NCI-H1092 (cell line): Measurements from ENCODE around the gene BOD1L1.

Experiments used
- DNase-seq: peaks from one replicate; lab custom pipeline; 2025; lab: John Stamatoyannopoulos, UW

BOD1L1 gene

DNA sequence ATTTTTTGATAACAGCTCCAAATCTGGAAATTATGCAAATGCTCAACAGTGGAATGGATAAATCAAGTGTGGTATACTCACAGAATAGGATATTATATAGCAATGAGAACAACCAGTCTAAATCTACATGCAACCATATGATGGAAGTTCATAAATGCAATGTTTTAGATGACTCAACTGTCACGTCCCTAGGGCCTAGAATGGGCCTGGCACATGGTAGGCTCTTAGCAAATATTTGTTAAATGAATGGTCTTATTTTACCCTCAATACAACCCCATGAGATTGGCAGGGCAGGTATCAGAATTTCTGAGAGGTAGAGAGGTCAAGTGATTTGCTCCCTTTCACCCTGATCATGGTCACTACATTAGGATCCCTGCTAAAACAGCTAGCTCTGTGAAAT is 68.6 kb downstream of the BOD1L1 start:
- no peak for DNase-seq

DNA sequence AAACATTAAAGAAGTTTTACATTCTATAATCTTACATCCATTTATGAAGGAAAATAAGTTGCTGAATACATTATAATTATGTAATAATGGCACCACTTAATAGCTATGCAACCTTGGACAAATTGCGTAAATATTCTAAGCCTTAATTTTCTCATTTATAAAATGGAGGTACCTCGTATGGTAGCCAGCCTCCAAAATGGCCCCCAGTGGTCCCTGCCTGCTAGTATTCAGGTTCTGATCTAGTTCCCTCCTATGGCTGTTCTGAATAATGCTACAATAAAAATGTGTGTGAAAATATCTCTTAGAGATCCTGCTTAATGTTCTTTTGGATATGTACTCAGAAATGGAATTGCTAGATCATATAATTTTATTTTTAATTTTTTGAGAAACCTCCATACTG is 72.2 kb downstream of the BOD1L1 start:
- no peak for DNase-seq

DNA sequence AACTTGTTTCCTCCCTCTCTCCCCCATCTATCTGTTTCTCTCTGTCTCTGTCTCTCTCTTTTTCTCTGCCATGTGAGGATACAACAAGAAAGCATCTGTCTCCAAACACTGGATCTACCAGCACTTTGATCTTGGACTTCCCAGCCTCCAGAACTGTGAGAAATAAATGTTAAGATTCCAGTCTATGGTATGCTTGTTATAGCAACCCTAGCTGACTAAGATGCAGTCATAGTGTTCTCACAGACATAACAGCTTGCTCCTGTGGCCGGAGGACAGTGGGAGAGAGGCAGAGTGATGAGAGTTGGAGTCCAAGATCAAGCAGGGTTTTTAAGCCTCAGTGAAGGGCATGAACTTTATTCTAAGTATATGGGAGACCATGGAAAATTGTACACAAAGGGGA is 74.4 kb downstream of the BOD1L1 start:
- no peak for DNase-seq

DNA sequence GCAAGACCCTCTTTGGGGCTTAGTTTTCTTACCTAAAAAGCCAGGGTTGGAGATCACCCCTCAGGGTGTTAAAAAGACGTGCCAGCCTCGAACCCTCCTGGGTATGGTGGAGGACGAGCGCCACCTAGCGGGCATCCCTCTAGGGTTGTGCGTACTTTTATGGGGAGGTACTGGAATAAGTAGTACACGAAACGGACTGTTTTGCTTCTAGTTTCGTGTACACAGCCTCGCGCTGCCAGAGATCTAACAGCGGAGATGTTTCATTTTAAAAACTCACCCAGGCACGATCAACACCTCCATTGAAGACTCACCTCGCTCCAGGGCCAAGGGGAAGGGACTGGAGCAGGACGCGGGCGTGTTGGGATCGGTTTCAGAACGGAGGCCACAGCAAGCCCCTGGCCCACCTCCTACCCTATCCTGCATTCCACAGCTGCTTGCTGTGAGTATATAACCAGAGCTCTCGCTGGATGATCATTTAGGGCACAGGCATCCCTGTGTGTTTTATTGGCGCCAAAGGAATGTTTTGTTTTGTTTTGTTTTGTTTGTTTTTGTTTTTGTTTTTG is 78.5 kb downstream of the BOD1L1 start:
- DNase-seq: peak; percentile 81

DNA sequence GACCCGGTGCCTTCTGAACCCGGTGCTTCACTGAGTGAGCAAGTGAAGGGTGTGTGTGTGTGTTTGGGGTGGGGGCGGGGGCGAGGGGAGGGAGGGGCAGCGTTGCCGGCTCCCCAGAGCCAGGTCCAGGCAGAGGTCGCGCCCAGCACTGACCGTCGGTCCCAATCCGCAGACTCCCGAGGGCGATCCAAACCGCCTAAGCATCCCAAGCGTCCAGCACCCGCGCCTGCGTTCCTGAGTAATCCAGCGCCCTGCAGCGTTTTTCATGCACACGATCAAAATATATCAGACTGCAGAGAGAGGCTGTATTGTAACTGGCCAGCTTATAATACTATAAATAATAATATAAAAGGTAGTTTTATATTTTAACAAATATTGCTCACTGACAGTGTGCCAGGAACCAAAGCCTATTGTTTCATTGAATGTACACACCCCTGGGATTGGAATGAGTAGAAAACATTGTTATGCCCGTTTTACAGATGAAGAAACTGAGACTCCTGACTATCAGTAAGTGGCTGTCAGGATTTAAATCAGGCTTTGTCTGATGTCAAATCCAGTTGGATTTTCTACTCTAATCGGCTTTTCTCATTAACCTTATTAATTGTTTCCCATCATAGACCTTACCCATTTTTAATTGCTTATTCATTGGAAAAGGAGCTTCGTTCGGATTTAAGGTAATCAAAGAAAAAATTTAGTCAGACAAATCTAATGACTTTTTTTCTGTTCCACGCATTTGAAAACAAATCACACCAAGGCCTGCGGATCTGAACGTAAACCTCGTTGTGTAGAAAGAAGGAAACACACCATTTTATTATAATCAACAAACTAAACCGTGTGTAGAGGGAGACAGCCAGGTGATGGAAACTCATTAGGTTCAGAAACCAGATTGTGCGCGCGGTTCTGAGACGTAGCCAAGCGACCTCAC is 79.2 kb downstream of the BOD1L1 start:
- DNase-seq: no peak

DNA sequence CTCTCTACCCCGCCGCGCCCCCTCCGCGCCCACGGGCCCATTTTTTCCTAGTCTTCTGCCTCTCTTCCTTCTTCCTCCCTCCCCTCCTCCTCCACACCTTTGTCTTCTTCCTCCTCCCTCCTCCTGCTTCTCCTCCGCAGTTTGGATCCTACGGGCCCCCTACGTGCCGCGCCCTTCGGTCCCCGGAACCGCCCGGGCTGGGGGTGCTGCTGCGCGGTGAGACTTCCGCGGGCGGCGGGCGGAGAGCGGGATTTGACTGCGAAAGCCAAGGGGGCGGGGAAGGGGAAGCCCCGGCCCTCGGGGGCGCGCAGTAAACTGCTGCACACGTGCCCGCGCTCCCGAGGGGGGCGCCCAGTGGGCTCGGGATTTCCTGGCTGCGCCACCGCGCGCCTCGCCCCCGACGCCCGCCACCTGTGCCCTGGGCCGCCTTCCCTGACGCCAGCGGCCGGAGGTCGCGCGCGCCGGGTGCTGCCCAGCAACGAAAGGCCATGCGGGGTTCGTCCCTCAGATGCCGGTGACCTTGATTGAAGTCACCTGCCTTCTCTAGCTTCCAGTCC is 80.0 kb downstream of the BOD1L1 start:
- DNase-seq: peak; percentile 51

DNA sequence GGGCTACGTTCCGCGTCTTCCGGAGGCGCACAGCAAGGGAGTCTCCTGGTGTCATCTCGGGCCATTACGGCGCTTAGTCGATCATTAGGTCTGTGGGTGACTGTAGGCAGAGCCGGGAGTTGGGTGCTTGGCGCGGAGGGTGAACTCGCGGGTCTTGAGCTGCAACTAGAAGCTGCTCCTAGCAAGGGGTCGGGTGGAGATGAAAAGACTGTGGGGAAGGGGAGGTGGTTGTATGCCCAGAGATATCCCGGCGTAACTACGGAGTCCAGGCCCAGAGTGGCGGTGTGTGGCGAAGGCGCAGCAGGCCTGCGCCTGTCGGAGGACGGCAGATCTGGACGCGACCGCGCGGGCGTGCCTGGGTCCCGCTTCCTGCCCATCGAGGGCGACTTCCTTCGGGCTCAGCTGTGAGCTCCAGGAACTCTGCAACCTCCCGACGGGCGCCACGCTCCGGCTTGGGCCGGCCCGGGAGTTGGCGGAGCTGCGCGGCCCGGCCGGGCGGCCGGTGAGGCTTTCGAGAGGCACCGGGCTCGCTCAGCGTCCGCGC is 80.5 kb downstream of the BOD1L1 start:
- DNase-seq: no peak

DNA sequence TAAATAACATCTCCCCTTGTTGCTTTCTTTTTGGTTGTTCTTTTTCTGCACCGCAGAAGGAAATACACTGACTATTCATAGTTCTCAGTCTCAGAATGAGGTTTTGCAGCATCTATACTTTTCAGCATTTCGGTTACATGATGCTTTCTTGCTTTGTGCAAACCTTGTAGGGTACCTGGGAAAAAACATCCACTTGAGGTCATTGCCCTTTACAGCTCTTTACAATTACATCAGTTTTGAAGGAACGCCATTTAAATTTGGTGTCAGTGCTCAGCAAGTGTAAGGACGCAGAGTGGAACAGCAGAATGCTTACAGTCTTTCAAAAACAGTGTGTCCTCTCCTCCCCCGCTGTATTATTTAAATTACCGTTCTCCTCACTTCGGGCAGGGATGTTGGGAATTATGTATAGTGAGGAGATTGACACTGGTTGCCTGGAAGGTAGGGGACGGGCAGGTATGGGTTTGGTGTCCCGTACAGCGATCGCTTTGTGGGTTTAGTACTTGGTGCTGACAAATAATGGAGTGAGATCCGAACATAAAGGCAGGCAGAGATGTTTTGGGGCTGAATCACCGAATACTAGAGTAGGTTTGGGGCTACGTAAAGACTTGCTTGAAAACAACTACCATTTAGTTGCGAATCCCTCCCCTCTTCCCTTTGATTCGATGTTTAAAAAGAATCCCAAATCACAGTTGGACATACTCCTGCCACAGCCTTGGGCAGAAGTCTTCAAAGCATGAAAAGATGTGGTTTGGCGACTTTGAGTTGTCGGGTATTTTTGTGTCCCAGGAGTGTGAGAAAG is 81.2 kb downstream of the BOD1L1 start:
- no peak for DNase-seq

DNA sequence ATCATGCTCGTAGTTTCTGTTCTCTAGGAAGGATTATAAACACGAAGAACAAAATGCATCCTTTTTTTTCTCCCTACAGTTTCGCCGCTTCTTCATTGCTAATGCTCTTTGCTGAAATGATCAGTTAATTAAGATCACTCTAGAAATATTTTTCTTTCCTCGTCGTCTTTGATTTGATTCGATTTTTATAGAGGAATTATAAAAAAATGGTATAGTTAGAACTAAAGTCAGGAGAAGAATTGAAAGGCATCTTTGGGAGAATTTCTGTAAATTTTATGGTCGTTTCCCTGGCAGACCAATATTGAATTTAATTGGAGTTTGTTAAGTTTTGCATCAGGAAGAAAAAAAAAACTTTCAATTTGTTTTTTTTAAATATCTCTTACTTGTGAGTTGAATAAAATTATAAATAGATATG is 82.1 kb downstream of the BOD1L1 start:
- DNase-seq: no peak

DNA sequence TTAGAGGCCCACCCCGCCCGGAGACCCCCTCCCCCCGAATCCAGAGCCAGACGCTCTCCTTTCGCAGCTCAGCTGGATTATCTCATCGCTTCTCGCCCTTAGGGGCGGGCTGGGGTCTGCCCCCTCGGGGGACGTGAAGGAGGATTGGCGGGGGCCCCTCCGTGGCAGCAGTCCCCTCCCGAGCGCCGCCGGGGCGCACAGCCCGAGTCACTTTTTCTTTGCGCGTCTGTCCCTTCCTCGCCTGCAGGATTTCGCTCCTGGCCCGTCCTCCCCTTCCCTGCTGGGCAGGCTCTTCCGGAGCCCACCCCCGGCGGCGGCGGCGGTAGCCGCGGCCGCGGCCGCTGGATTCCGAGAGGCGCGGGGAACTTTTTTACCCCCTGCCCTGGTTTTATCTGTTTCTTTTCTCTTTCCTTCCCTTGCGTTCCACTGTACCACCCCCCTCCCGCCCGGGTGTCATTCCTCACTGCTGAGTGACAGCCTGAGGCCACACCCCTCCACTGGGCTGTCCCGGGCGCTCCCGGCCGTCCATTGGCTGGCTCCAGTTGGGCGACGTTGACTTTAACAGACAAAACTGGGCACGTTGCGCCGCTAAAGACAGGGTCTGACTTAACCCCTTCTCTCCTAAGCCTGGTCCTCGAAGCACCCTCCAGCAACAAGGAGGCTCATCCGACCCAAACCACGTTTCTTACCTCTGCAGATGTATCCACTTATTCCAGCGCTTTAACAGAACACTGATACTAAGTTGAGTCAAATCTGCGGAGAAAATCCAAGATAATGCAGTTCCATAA is 82.7 kb downstream of the BOD1L1 start:
- peak; percentile 54 for DNase-seq

DNA sequence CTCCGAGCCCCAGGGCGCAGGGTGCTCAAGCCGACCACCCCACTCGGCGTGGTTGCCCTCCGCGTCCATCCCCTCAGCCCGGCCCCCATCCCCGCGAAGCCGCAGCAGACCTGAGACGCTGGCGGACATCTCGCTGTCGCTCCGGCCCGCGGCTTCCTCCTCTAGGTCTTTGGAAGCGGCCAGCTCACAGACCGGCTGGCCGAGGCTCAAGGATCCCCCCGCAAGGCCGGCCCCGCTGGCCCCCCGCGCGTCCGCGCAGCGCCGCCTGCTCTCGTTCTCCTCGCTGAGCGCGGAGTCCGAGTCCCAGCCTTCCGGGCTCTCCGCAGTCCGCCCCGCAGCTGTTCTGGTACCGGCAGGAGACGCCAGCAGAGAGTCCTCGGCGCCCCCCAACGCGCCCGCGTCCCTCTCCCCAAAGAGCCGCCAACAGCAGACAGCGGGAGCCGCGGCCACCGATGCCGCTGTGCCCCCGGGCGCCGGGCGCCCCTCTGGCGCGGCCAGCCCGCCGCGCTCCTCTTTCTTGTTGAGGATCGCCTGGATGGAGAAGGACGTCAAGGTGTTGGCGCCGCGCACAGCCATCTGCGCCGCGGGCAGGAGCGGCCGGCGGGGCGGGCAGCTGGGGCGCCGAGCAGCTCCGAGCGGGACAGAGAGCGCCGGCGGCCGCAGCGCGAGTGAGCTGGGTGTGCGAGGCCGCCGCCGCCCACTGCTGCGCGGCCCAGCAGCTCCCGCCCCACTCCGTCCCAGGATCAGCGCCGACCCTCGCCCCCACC is 83.5 kb downstream of the BOD1L1 start, which contains the start of gene NKX3-2:
Gene NKX3-2, minus strand, starts transcription at position 670 of the 767 bp plus-strand sequence. Its CDS starts 94 bp downstream, at position 576.
- DNase-seq: no peak

DNA sequence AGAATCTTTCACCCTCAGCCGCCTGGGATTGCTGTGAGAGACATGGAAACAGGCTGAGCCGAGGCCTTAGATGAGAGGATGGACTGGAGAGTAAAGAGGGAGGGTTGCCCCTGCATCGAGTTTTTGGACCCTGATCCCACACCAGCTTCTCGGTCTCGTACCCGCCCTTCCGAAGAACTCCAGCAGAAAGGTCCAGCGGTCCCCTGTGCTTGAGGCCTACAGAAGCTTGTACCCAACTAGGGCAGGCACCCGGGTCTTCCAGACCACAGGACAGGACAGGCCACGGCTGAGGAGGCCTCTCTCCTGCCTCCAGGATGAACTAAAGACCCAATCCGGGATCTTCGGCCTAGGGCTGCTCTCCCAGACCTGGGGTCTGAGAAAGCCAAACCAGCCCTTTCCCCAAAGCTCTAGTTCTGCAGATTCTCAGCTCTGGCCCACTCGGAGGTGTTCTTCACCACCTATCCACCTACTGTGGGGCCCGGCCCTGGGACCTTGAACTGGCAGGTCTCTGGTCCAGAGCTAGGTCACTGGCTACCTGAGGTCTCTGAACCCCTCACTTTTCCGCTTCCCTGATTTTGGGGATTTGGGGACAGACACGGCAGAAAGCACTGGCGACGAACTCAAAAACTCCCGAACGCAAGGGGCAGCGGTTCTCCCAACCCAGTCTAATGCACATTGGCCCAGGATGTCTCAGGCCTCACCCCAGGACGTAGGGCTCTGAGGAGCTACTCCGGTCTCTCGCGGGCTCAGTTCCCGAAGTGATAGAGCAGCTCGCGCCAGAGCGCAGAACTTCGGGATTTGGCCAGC is 84.3 kb downstream of the BOD1L1 start:
- no peak for DNase-seq

DNA sequence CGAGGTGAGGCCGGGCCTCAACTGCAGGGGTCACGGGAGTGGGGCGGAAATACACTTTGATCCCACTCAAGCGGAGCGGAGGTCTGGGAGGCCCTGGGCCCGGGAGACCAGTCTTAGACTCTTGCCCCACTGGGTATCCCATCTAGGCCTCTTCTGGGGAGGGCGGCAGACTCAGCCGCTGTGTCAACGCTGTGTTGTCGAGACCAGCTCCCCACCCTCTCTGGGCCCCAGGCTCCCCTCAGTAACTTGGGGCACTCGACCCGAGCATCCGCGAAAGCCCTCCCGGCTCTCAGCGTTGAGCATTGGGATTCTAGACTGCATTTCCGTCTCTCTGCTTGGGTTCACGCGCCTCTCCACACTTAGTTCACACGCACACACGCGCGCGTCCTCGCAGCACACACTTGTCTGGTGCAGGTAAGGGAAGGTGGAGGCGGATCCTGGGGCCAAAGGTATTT is 84.9 kb downstream of the BOD1L1 start:
- no peak for DNase-seq

DNA sequence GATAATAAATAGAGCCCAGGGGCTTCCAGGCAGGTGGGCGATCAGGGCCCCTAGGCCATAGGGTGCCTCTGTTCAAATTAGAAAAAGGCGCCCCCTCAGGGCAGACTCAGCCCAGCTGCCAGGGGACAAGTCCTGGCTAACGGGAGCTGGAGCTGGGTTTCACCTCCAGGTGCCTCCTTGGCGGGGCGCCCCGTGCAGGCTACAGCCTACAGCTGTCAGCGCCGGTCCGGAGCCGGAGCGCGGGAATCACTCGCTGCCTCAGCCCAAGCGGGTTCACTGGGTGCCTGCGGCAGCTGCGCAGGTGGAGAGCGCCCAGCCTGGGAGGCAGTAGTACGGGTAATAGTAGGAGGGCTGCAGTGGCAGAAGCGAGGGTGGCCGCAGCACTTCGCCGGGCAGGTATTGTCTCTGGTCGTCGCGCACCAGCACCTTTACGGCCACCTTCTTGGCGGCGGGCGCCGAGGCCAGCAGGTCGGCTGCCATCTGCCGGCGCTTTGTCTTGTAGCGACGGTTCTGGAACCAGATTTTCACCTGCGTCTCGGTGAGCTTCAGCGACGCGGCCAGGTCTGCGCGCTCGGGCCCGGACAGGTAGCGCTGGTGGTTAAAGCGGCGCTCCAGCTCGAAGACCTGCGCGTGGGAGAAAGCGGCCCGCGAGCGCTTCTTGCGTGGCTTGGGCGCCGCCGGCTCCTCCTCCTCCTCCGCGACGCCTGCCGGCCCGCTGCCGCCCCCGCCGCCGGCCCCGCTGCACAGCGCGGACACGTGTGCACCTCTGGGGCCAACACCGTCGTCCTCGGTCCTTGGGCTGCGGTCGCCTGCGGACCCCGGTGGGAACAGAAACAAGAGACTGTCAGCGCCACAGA is 85.6 kb downstream of the BOD1L1 start:
- DNase-seq: peak; percentile 25

DNA sequence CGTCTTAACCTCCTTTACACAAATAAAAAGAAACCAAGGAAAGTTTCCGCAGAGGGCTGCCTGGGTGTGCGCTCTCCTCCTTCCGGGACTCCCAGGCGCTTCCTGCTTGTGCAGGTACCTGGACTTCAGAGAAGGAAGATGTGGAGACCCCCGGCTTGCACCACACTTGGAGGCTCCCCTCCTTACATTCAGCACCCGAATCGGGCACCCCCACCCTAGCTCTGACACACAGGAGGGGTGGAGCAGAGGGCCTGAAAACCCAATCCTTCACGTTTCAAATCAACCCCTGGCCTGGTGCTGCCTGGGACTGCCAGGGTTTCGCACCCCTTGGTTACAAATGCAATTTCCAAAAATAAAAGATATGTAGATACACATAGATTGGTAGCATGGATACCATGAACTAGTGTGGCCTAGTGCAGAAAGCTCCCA is 86.3 kb downstream of the BOD1L1 start:
- no peak for DNase-seq

DNA sequence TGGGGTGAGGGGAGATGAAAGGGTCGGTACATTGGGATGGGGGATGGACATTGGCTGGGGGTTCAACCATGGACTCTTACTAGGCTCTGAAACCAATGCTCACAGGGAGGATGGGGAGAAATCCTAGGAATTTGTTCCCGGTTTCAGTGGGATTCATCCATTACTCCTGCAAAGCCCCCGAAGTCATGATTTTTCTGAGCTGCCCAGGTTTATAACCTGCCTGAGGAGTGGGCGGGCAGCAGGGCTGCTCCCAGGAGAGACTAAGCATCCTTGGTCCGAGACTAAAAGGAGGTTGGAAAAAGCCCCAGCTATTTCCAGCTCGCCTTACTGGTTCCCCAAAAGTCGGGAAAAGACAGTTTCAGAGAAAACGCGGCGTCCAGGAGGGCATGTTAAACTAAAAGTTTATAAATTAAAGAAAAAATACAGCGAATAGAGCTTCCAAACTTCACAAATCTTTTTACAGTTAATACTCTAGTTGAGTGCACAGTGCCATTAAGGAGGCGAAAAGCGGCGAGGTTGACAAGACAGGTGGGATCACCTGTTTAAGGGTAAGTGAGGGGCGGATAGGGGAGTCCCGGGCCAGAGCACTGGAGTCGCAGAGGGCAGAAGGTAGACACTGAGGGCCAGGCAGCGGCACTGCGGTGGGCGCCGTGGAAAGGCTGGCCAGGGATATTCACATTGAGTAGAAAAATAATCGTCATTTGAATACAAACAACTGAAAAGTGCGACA is 86.9 kb downstream of the BOD1L1 start:
- no peak for DNase-seq

DNA sequence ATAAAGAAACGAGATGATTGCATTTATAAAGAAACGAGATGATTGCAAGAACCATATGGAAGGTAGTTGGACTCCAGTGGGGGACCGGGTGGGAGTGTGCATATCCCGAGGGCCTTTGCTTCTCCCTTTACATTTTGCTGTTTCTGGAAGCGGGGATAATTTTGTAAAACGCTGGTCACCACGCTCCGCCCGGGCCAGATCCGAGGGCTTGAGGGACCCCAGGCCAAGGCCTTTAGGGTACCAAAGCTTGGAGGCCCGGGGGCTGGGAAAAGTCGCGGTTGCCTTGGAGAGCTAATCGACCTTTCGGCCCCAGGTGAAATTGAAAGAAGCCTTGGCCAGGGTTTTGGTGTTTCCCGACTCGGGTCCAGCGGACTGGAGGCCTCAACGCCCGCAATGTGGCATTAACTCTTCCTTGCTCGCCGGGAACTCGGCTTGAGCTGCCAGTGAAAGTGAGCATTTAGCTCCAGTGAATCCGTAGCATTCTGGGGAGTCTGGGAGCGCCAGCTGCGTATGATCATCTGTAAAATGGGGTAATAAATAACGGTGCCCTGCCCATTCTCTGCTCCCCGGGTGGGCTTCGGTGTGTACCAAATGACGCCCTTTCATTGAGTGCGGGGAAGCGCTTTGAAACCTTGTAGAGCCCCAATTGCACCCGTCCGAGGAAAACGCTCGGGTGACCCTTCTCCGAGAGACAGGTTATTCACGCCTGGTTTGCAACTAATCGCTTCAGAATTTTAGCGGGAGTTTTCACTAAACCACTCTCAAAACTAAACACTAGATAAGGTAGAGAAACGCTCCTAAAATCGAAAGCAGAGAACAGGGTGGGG is 87.7 kb downstream of the BOD1L1 start:
- DNase-seq: no peak
